Measurements from ENCODE around the gene FAM83G. TPM values are rescaled to one million over a fixed set of nuclear protein-coding genes. Genes with fewer than 3 reads are reported as not detected.

Gene FAM83G
- polyA plus RNA-seq, 1 of the 3 experiments (the other 2 are of a cell fraction): 6.5 TPM

- TF ChIP-seq, protein P1, sequence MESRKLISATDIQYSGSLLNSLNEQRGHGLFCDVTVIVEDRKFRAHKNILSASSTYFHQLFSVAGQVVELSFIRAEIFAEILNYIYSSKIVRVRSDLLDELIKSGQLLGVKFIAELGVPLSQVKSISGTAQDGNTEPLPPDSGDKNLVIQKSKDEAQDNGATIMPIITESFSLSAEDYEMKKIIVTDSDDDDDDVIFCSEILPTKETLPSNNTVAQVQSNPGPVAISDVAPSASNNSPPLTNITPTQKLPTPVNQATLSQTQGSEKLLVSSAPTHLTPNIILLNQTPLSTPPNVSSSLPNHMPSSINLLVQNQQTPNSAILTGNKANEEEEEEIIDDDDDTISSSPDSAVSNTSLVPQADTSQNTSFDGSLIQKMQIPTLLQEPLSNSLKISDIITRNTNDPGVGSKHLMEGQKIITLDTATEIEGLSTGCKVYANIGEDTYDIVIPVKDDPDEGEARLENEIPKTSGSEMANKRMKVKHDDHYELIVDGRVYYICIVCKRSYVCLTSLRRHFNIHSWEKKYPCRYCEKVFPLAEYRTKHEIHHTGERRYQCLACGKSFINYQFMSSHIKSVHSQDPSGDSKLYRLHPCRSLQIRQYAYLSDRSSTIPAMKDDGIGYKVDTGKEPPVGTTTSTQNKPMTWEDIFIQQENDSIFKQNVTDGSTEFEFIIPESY (IDR thresholded peaks at IDR 0.05; ENCODE audit: borderline replicate concordance, low read depth): no peak
- TF ChIP-seq MEF2A (IDR thresholded peaks at IDR 0.05; ENCODE audit: borderline replicate concordance, low read depth) (no peak), RAD21 (IDR thresholded peaks at IDR 0.05; ENCODE audit: low read length) (no peak)
Measured at GRCh38 chr17:18919963-18920362, 84.6 kb downstream of the FAM83G start (continued).

Small RNA genes lying within 50 kb of the gene (small RNA-seq; reads per million reads assigned to genes)
- gene AC090286.3 (0 reads per million in 7 experiments), gene RF00324 (0 reads per million in 7 experiments)

Other genes starting within 250 kb of the FAM83G start
- gene TVP23B, start 223.6 kb downstream of the FAM83G start, polyA plus RNA-seq (2012; rRNA removed): 22.9 and 29.3 TPM in 2 replicates
- gene PRPSAP2, start 146.6 kb downstream of the FAM83G start, polyA plus RNA-seq (2012; rRNA removed): 27.6 and 36.6 TPM in 2 replicates
- gene SLC5A10, start 52.6 kb downstream of the FAM83G start, polyA plus RNA-seq (2012; rRNA removed): not detected in 2 replicates
- 0.02 TPM in 1 of 2 replicates, not detected in the other for gene GRAP, start 42.2 kb upstream of the FAM83G start, polyA plus RNA-seq (2012; rRNA removed)
- not detected in 2 replicates for gene GRAPL, start 122.8 kb upstream of the FAM83G start, polyA plus RNA-seq (2012; rRNA removed)
- gene EPN2, start 232.6 kb upstream of the FAM83G start, polyA plus RNA-seq (2012; rRNA removed): 34.5 and 38.9 TPM in 2 replicates

Measured in SK-N-SH (cell line).